Tibial nerve (tissue), 4 donors: ENCODE measurements around the gene LSP1. TPM values are rescaled to one million over a fixed set of nuclear protein-coding genes. Genes with fewer than 3 reads are reported as not detected.

Experiments
- DNase-seq, 2 donors: peaks; one replicate each; pipeline ENCODE4 v3.0.0-alpha.2; 2019; ENCODE audit warnings: low spot score in 2 of 2
- H3K27ac ChIP-seq, 4 donors: fragments of 200-600 bp; sonication (generic) in 3 of 4; one replicate each; pipeline ENCODE4 v1.5.1; 2017 to 2019; ENCODE audit warnings: mild to moderate bottlenecking in 1 of 4
- H3K27me3 ChIP-seq, 2 donors: fragments of 200-600 bp; sonication (generic) in 1 of 2; one replicate each; pipeline versions ENCODE4 v1.5.1 to v1.6.0; 2017 to 2019
- H3K36me3 ChIP-seq, 3 donors: fragments of 200-600 bp; sonication (generic); one replicate each; pipeline ENCODE4 v1.5.1; 2018 to 2019
- H3K4me1 ChIP-seq, 4 donors: fragments of 200-600 bp; sonication (generic) in 3 of 4; one replicate each; pipeline ENCODE4 v1.5.1; 2017 to 2019
- H3K4me3 ChIP-seq, 4 donors: fragments of 200-600 bp; sonication (generic) in 3 of 4; one replicate each; pipeline ENCODE4 v1.5.1; 2017 to 2019; ENCODE audit warnings: mild to moderate bottlenecking in 1 of 4, moderate library complexity in 1 of 4
- H3K9me3 ChIP-seq, 4 donors: fragments of 200-600 bp; sonication (generic) in 3 of 4; one replicate each; pipeline ENCODE4 v1.5.1; 2017 to 2019
- CTCF ChIP-seq, 5 experiments: fragments of 200-600 bp in 3 of 5; fragments of 450-650 bp in 2 of 5; sonication (generic) in 3 of 5; IDR thresholded peaks; one replicate each; pipeline ENCODE4 v1.5.1; 2016 to 2019; ENCODE audit warnings: antibody characterized with exemption in 5 of 5, mild to moderate bottlenecking in 3 of 5, moderate library complexity in 2 of 5
- EP300 ChIP-seq, 2 donors: sonication (generic); formaldehyde crosslinking; IDR thresholded peaks; one replicate each; pipeline ENCODE4 v1.6.1; 2017; ENCODE audit warnings: antibody characterized with exemption in 2 of 2, mild to moderate bottlenecking in 1 of 2
- POLR2A ChIP-seq, 2 donors: fragments of 450-650 bp; IDR thresholded peaks; one replicate each; pipeline ENCODE4 v1.6.1; 2017; ENCODE audit warnings: antibody characterized with exemption in 2 of 2, mild to moderate bottlenecking in 2 of 2, moderate library complexity in 2 of 2
- WGBS, 2 donors: methylation state at CpG; one replicate each; pipeline ENCODE4 v1.1.5; 2018; 5-methylcytosine and 5-hydroxymethylcytosine counted together
- total RNA-seq, 4 donors: library from RNA; depleted of rRNA; stranded (reverse); fragments of >200 nt; gene quantifications; one replicate each; pipeline ENCODE4 v1.1.0, GENCODE V29; 2016

Gene LSP1
- total RNA-seq, 4 donors from 2014 or later: 36.9 to 69.0 (median 50.2) TPM

GRCh38 chr11:1870326-1870696 lies 17.4 kb downstream of the LSP1 start:
- peaks cover 0 to 13% of the 10 kb centered on the region in 2 donors for H3K27me3 ChIP-seq
- peaks cover 0 to 78% (median 29%) of the 10 kb centered on the region in 4 donors for H3K4me1 ChIP-seq
- peak overlapping the region in 3 of 4 donors; percentile 40 to 77 (median 64) for H3K27ac ChIP-seq
- no peaks in the 10 kb centered on the region for H3K9me3 ChIP-seq
- DNase-seq: no peak
- TF ChIP-seq EP300 (IDR thresholded peaks at IDR 0.05) (no peak), CTCF (IDR thresholded peaks at IDR 0.05) (no peak), POLR2A (IDR thresholded peaks at IDR 0.05) (no peak)
- 57 to 65% methylated on average over 11 to 12 of the region's 12 CpGs for WGBS, 2 donors
- no peaks in the 10 kb centered on the region for H3K36me3 ChIP-seq
- peak overlapping the region in 2 of 4 donors; percentile 1 to 41 for H3K4me3 ChIP-seq

DNA sequence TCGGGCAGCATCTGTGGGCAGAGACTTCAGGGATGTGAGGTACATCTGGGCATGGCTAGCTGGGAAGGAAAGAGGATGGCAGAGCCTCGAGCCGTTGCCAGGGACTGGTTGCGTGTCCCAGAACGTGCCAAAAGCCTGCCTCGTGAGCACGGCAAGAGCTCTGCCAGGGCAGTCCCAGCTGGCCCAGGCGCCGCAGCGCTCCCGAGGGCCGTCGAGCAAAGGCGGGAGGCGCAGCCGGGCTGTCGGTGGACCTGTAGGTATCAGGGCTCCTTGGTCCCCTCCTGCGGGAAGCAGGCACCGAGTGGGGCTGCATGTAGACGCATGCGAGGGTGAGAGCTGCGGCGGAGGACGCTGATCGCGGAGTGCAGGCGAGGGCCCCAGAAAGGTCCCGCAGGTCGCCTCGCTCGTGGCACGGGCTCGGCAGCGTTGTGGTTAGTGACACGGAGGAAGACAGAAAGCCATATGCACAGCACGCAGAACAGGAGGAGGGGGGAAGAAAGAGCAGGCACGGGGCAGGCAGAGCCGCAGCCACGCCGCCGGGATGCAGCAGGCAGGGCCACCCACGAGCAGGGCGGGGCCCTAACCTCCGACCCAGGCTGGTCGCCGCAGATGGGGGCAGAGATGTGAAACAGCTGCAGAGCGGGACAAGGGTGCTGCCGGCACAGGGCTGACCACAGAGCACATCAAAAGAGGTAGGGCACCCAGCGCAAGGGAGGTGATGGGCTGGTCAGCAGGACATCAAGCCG lies 18.0 kb downstream of the LSP1 start:
- peak overlapping the region; percentile 33 to 77 (median 52) for H3K27ac ChIP-seq
- no peak for DNase-seq
- H3K4me1 ChIP-seq: peaks cover 0 to 78% (median 28%) of the 10 kb centered on the region in 4 donors
- no peaks in the 10 kb centered on the region for H3K36me3 ChIP-seq
- H3K9me3 ChIP-seq: no peaks in the 10 kb centered on the region
- H3K4me3 ChIP-seq: peak overlapping the region in 2 of 4 donors; percentile 11 to 41
- 40 to 45% methylated on average over 46 to 48 of the region's 50 CpGs for WGBS, 2 donors
- H3K27me3 ChIP-seq: peaks cover 0 to 13% of the 10 kb centered on the region in 2 donors
- TF ChIP-seq POLR2A (IDR thresholded peaks at IDR 0.05) (no peak), CTCF (IDR thresholded peaks at IDR 0.05) (no peak), EP300 (IDR thresholded peaks at IDR 0.05) (no peak)

DNA sequence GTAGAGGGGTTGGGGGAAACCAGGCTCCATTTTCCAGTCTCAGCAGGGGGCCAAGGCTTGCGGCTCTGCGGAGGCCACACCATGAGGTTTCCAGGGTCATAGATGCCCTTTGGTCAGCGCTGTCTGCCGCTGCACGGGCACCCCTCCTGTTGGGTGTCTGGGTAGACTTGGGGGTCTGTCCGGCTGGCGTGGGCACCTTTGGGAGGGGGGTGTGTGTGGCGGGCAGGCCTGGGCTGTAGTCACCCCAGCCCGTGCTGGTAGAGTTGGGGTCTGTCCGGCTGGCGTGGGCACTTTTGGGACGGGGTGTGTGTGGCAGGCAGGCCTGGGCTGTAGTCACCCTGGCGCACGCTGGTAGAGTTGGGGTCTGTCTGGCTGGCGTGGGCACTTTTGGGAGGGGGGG lies 18.6 kb downstream of the LSP1 start:
- H3K4me1 ChIP-seq: peaks cover 0 to 80% (median 32%) of the 10 kb centered on the region in 4 donors

GRCh38 chr11:1872267-1872985 lies 19.5 kb downstream of the LSP1 start:
- Histone ChIP-seq H3K4me1 (peaks cover 0 to 81% (median 36%) of the 10 kb centered on the region in 4 donors), H3K27me3 (peaks cover 0 to 16% of the 10 kb centered on the region in 2 donors), H3K4me3 (peak overlapping the region in 1 of 4 donors; percentile 41), H3K27ac (peak overlapping the region in 2 of 4 donors; percentile 34 to 69), H3K9me3 (no peaks in the 10 kb centered on the region), H3K36me3 (no peaks in the 10 kb centered on the region)
- TF ChIP-seq POLR2A (IDR thresholded peaks at IDR 0.05): no peak
- no peak for TF ChIP-seq CTCF (IDR thresholded peaks at IDR 0.05)
- no peak for TF ChIP-seq EP300 (IDR thresholded peaks at IDR 0.05)
- WGBS, 2 donors: 76 to 85% methylated on average over 12 to 18 of the region's 25 CpGs
- DNase-seq: no peak

More for the DNA sequence above, 18.6 kb downstream of the LSP1 start:
- TF ChIP-seq EP300 (IDR thresholded peaks at IDR 0.05) (no peak), POLR2A (IDR thresholded peaks at IDR 0.05) (no peak), CTCF (IDR thresholded peaks at IDR 0.05) (no peak)
- H3K27ac ChIP-seq: peak overlapping the region; percentile 33 to 77 (median 52)
- no peak for DNase-seq
- H3K27me3 ChIP-seq: peaks cover 0 to 16% of the 10 kb centered on the region in 2 donors
- no peaks in the 10 kb centered on the region for H3K9me3 ChIP-seq
- peak overlapping the region in 2 of 4 donors; percentile 11 to 41 for H3K4me3 ChIP-seq
- no peaks in the 10 kb centered on the region for H3K36me3 ChIP-seq
- WGBS, 2 donors: 48 to 69% methylated on average over 3 to 12 of the region's 15 CpGs
